Neural progenitor cell (in vitro differentiated cells): Measurements from ENCODE around the gene MAGI1.

Source experiments
- EZH2phosphoT487 ChIP-seq: fragments of 200-600 bp; sonication (generic); IDR thresholded peaks from 2 replicates; pipeline ENCODE4 v1.6.1; 2017; ENCODE audit warnings: antibody characterized with exemption
- TF ChIP-seq, protein P1 (sequence below): fragments of 200-600 bp; sonication (generic); IDR thresholded peaks from 2 replicates; pipeline ENCODE4 v1.5.1; 2017; ENCODE audit warnings: antibody characterized with exemption, mild to moderate bottlenecking

DNA sequence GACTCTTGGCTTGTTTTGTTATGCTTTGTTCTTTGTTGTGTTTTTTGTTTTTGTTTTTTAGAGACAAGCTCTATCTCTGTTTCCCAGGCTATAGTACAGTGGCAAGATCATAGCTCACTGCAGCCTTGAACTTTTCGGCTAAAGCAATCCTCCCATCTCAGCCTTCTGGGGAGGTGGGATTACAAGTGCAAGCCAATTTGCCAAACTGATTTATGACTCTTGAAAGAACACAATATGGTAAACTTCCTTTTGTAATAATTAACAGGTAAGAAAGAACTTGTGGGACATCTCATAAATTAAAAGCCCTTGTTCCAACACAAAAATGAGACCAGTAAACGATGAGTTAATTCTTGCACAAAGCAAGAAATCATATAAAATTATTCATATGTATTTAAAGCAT, 476.3 kb downstream of the MAGI1 start:
- no peak for TF ChIP-seq EZH2phosphoT487
- TF ChIP-seq, protein P1, sequence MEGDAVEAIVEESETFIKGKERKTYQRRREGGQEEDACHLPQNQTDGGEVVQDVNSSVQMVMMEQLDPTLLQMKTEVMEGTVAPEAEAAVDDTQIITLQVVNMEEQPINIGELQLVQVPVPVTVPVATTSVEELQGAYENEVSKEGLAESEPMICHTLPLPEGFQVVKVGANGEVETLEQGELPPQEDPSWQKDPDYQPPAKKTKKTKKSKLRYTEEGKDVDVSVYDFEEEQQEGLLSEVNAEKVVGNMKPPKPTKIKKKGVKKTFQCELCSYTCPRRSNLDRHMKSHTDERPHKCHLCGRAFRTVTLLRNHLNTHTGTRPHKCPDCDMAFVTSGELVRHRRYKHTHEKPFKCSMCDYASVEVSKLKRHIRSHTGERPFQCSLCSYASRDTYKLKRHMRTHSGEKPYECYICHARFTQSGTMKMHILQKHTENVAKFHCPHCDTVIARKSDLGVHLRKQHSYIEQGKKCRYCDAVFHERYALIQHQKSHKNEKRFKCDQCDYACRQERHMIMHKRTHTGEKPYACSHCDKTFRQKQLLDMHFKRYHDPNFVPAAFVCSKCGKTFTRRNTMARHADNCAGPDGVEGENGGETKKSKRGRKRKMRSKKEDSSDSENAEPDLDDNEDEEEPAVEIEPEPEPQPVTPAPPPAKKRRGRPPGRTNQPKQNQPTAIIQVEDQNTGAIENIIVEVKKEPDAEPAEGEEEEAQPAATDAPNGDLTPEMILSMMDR, result no peak
